Astrocyte of the spinal cord (primary cell): Measurements from ENCODE around the gene ALDH1A2.
A peak's percentile ranks its signal among the peaks of the same experiment; 100 is the strongest.

Source experiments
- DNase-seq: peaks from one replicate; pipeline ENCODE4 v3.0.0; 2011; ENCODE audit warnings: low read depth, low spot score
- H3K4me3 ChIP-seq: 2 replicates; pipeline ENCODE4 v1.5.1; 2011; ENCODE audit warnings: low read depth, mild to moderate bottlenecking, low read length, moderate library complexity
- in situ Hi-C: cut with HindIII; loops from 2 replicates; pipeline ENCODE4 v1.10.0; 2017; ENCODE audit warnings: low sequenced_read_pairs
- TF ChIP-seq, protein P1 (sequence below): IDR thresholded peaks from 2 replicates; pipeline ENCODE4 v1.5.1; 2012; ENCODE audit warnings: low read depth, mild to moderate bottlenecking, low read length, inconsistent platforms

Gene ALDH1A2

DNA sequence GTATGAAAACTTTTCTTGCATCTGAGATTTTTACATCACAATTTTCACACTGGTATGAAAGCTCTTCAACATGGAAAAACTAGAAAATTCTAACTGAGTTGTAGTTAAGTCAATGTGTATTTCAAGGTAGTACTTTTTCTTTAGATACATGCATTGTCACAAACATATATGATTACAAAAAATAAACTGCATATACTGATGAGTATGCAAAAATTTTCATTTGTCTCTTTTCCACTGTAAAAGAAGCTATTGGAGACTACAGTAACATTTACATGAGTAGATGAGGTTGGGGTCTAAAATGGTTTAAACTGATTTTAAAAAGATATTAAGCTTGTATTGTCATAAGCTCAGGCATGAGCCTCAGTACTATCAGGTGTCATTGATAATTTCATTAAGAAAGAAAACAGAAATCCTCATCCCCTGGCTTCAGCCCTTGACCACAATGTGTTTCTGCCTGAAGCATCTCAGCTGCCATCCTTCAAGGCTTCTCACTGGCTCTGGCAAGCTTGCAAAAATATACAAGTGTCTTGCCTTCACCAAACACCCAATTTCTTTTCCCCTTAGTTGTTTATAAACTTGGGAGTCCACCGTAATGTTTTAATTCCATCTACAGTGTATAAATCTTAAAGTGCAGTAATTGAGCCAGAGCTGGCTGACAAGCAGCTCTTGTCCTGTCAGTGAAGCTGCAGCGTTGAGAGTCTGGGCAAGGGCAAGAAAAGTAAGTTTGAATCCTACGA, 71.9 kb downstream of the ALDH1A2 start:
- TF ChIP-seq, protein P1, sequence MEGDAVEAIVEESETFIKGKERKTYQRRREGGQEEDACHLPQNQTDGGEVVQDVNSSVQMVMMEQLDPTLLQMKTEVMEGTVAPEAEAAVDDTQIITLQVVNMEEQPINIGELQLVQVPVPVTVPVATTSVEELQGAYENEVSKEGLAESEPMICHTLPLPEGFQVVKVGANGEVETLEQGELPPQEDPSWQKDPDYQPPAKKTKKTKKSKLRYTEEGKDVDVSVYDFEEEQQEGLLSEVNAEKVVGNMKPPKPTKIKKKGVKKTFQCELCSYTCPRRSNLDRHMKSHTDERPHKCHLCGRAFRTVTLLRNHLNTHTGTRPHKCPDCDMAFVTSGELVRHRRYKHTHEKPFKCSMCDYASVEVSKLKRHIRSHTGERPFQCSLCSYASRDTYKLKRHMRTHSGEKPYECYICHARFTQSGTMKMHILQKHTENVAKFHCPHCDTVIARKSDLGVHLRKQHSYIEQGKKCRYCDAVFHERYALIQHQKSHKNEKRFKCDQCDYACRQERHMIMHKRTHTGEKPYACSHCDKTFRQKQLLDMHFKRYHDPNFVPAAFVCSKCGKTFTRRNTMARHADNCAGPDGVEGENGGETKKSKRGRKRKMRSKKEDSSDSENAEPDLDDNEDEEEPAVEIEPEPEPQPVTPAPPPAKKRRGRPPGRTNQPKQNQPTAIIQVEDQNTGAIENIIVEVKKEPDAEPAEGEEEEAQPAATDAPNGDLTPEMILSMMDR = no peak
- no peak overlapping the region for H3K4me3 ChIP-seq
- in situ Hi-C loops = no loop called here
- no peak for DNase-seq

DNA sequence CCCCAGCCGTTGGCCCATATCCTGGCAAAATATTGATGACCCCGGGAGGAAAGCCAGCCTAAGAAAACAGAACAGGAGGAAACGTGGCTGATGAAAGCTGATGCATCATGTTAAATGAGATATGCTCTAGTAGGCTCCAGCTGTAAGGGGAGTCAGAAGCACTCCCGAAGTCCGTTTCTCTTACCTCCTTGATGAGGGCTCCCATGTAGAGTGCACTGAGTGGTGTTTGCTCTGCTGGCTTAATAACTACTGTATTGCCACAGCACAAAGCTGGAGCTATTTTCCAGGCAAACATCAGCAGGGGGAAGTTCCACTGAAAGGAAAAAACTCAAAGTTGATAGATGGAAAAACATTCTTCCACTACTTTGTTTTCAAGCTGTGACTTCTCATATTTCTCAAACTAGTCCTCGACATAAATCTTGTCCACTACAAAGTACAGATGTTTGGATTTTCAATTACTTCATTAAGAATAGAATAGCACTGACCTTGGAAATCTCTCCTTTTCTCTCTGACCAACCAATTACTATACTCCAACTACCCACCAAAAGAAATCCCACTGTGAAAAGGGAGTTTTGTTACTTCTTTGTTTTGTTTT, 72.7 kb downstream of the ALDH1A2 start:
- in situ Hi-C loops = no loop called here
- DNase-seq = peak; percentile 19
- TF ChIP-seq, protein P1 = no peak
- no peak overlapping the region for H3K4me3 ChIP-seq

- TF ChIP-seq, protein P1 = no peak
- no peak overlapping the region for H3K4me3 ChIP-seq
- in situ Hi-C loops = no loop called here
- DNase-seq = no peak
These were observed 92.0 kb downstream of the ALDH1A2 start for GRCh38 chr15:57973534-57973933.

GRCh38 chr15:57972864-57973263, 92.6 kb downstream of the ALDH1A2 start:
- TF ChIP-seq, protein P1 = no peak
- no peak overlapping the region for H3K4me3 ChIP-seq
- no peak for DNase-seq
- in situ Hi-C loops = no loop called here

DNA sequence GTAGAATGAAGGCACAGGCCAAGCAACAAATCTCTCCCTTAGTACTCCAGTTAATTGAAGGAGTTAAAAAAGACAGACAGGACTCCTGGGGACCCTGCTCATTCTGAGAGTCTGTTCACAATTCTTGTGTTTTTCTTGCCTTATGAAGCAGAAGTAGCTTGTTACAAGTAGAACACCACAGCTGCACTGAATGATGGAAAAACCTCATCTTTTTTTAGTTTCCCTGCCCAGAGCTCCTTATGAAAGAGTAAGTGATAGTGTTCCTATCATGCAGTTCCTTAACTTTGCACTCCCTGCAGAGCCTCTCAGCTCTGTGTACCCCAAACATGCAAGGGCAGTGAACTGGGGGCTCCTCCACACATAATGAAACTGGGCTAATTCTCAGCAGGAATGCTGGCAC, 95.5 kb downstream of the ALDH1A2 start:
- H3K4me3 ChIP-seq = no peak overlapping the region
- no peak for DNase-seq
- in situ Hi-C loops = no loop called here
- TF ChIP-seq, protein P1 = no peak

DNA sequence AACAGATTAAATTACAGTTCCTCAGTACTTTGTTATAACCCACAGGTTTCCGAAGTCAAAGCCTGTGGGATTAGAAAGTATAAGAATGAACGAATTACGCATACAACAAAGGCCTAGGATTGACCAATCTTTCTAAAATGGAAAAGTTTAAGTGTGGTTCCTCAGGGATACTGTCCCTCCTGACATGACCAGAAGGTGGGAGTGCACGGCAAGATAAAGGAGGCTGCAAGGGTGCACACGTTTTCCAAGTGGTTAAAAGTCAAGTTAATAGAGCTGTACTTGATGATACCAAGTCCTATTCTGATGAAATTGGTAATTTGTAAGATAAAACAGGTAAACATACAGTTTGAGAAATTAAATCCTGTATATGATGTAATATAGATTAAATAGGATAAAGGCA, 96.2 kb downstream of the ALDH1A2 start:
- H3K4me3 ChIP-seq = no peak overlapping the region
- TF ChIP-seq, protein P1 = peak; percentile 30
- in situ Hi-C loops = no loop called here
- DNase-seq = peak; percentile 19
